Measurements from ENCODE around the gene RGMB.

RGMB gene

GRCh38 chr5:98768160-98768959 is 5.1 kb upstream of the RGMB start:
- peak in 11 of 14 donors; percentile 21 to 69 (median 44) for DNase-seq

- DNase-seq: peak in 1 of 14 donors; percentile 43
Observed at GRCh38 chr5:98768960-98769209, 4.6 kb upstream of the RGMB start.

GRCh38 chr5:98769210-98769958 is 4.1 kb upstream of the RGMB start:
- DNase-seq: peak in 10 of 14 donors; percentile 26 to 81 (median 64)

GRCh38 chr5:98769959-98770208 is 3.6 kb upstream of the RGMB start:
- peak in 8 of 14 donors; percentile 50 to 74 (median 67) for DNase-seq

- peak in 12 of 14 donors; percentile 45 to 79 (median 64) for DNase-seq
Observed at GRCh38 chr5:98770209-98770910, 3.1 kb upstream of the RGMB start.

GRCh38 chr5:98770911-98771322 is 2.5 kb upstream of the RGMB start:
- peak in 2 of 14 donors; percentile 62 to 69 for DNase-seq

GRCh38 chr5:98771382-98772109 is 1.9 kb upstream of the RGMB start:
- peak in 10 of 14 donors; percentile 20 to 82 (median 48) for DNase-seq

GRCh38 chr5:98772415-98773213 is 849 bp upstream of the RGMB start:
- peak in 6 of 14 donors; percentile 14 to 93 (median 84) for DNase-seq

GRCh38 chr5:98773214-98773463 is 324 bp upstream of the RGMB start:
- DNase-seq: peak in 1 of 14 donors; percentile 91

GRCh38 chr5:98774192-98775033 is 950 bp downstream of the RGMB start:
- DNase-seq: peak in 10 of 14 donors; percentile 47 to 74 (median 63)

GRCh38 chr5:98775246-98776065 is 2.0 kb downstream of the RGMB start:
- DNase-seq: no peak

GRCh38 chr5:98776066-98776705 is 2.7 kb downstream of the RGMB start:
- peak in 1 of 14 donors; percentile 18 for DNase-seq

GRCh38 chr5:98777295-98777694 is 3.8 kb downstream of the RGMB start:
- no peak for DNase-seq

GRCh38 chr5:98779264-98779877 is 5.9 kb downstream of the RGMB start:
- no peak for DNase-seq

- DNase-seq: no peak
Observed at GRCh38 chr5:98780390-98780789, 6.9 kb downstream of the RGMB start.

- no peak for DNase-seq
Observed at GRCh38 chr5:98781520-98781919, 8.1 kb downstream of the RGMB start.

- no peak for DNase-seq
Observed at GRCh38 chr5:98781964-98782363, 8.5 kb downstream of the RGMB start.

- DNase-seq: no peak
Observed at GRCh38 chr5:98783051-98783649, 9.7 kb downstream of the RGMB start.

- DNase-seq: no peak
Observed at GRCh38 chr5:98784411-98784810, 10.9 kb downstream of the RGMB start.
